ENCODE data around the gene KRT1.

Gene KRT1

GRCh38 chr12:52631264-52631663, 48.9 kb downstream of the KRT1 start:
- in situ Hi-C loops (cut with HindIII; ENCODE audit: low pct_unique_long_range_greater_than_20kb, low sequenced_read_pairs) = no loop called here
- no peak for TF ChIP-seq JUND (IDR thresholded peaks at IDR 0.05; ENCODE audit: low read depth)
- DNase-seq (ENCODE audit: low read depth in 1 of 2, low spot score in 1 of 2) = no peak

- in situ Hi-C loops (cut with HindIII; ENCODE audit: low pct_unique_long_range_greater_than_20kb, low sequenced_read_pairs) = no loop called here
- no peak for TF ChIP-seq JUND (IDR thresholded peaks at IDR 0.05; ENCODE audit: low read depth)
- DNase-seq (ENCODE audit: low read depth in 1 of 2, low spot score in 1 of 2) = peak in 1 of 2 experiments; percentile 47
These were observed 49.5 kb downstream of the KRT1 start for GRCh38 chr12:52630599-52631200.

GRCh38 chr12:52630008-52630500, 50.2 kb downstream of the KRT1 start:
- no peak for TF ChIP-seq JUND (IDR thresholded peaks at IDR 0.05; ENCODE audit: low read depth)
- no peak for DNase-seq (ENCODE audit: low read depth in 1 of 2, low spot score in 1 of 2)
- in situ Hi-C loops (cut with HindIII; ENCODE audit: low pct_unique_long_range_greater_than_20kb, low sequenced_read_pairs) = no loop called here

- TF ChIP-seq JUND (IDR thresholded peaks at IDR 0.05; ENCODE audit: low read depth) = no peak
- DNase-seq (ENCODE audit: low read depth in 1 of 2, low spot score in 1 of 2) = no peak
- in situ Hi-C loops (cut with HindIII; ENCODE audit: low pct_unique_long_range_greater_than_20kb, low sequenced_read_pairs) = no loop called here
These were observed 50.8 kb downstream of the KRT1 start for GRCh38 chr12:52629281-52630007.

- no peak for TF ChIP-seq JUND (IDR thresholded peaks at IDR 0.05; ENCODE audit: low read depth)
- in situ Hi-C loops (cut with HindIII; ENCODE audit: low pct_unique_long_range_greater_than_20kb, low sequenced_read_pairs) = no loop called here
- no peak for DNase-seq (ENCODE audit: low read depth in 1 of 2, low spot score in 1 of 2)
These were observed 51.4 kb downstream of the KRT1 start for GRCh38 chr12:52628841-52629240.

GRCh38 chr12:52628111-52628507, 52.1 kb downstream of the KRT1 start:
- no peak for DNase-seq (ENCODE audit: low read depth in 1 of 2, low spot score in 1 of 2)

GRCh38 chr12:52627395-52628110, 52.7 kb downstream of the KRT1 start:
- no peak for TF ChIP-seq JUND (IDR thresholded peaks at IDR 0.05; ENCODE audit: low read depth)
- no peak for DNase-seq (ENCODE audit: low read depth in 1 of 2, low spot score in 1 of 2)
- in situ Hi-C loops (cut with HindIII; ENCODE audit: low pct_unique_long_range_greater_than_20kb, low sequenced_read_pairs) = no loop called here

More at GRCh38 chr12:52628111-52628507, 52.1 kb downstream of the KRT1 start:
- TF ChIP-seq JUND (IDR thresholded peaks at IDR 0.05; ENCODE audit: low read depth) = no peak
- in situ Hi-C loops (cut with HindIII; ENCODE audit: low pct_unique_long_range_greater_than_20kb, low sequenced_read_pairs) = no loop called here
